CD4-positive, alpha-beta T cell treated with Interferon alpha-2 for 1 hour (primary cell): ENCODE data around the gene ARHGAP24.
A peak's percentile ranks its signal among the peaks of the same experiment; 100 is the strongest.

Experiments
- DNase-seq, 2 donors: peaks; one replicate each; pipeline ENCODE4 v3.0.0-alpha.2; 2020 to 2022

Gene ARHGAP24

GRCh38 chr4:85474818-85475630 is at the start of gene ARHGAP24:
ARHGAP24 (plus strand) TSS chr4:85475150.
- DNase-seq: peak; percentile 10 to 63

DNA sequence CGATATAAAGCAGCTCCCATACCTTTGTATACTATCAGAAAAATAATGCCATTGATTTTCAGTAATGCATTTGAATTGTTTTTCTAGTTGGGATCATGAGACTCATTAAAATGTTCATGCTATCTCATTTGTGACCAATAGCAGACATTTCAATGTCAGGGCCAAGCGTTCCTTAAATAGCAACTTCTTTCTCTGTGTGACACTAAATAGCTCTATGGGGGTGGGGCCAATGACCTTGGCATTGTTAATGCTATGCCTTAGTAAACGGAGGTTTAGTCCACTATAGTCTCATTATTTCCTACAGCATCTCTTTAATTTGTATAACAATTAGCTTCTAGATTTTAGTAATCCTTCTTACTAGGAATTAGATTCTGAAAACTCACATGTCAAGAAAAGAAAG is 48.6 kb upstream of the ARHGAP24 start:
- no peak for DNase-seq

DNA sequence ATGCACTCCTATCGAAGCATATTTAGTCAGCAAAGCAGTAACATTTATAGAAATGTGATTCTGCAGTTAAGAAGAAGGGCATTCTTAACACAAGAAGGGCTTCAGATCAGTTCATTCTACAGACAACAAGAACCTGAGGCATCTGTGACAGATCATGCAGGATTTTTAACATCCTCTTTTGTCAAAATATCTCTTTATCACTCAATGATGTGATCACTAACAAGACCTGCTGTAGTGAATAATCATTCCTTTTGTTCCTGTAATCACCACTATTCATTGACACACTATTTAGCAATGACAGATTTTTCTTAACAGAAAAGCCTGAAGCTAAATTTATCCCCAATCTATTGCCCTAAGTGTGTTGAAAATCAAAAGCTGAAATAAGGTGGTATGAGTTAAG is 47.8 kb upstream of the ARHGAP24 start:
- no peak for DNase-seq

GRCh38 chr4:85430226-85430625 is 44.7 kb upstream of the ARHGAP24 start:
- DNase-seq: no peak

GRCh38 chr4:85430697-85431096 is 44.3 kb upstream of the ARHGAP24 start:
- no peak for DNase-seq

DNA sequence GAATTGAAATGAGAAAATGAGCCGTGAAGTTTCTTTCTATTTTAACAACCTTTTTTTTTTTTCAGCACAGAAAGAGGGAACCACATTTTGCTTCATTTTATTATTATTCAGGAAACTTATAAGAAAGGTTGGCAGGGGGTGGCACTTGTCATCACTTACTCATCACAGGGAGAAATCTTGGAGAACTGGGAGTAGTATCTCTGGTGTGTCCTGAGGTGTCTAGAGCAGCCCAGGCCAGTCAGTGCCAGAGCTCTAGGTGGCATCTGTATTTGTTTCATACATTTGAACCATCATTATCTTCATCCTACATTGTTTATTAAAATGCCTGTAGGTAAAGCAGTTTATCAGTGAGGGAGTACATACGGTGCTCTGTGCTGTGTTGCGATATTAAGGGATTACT is 43.8 kb upstream of the ARHGAP24 start:
- DNase-seq: no peak

- no peak for DNase-seq
These were observed 43.0 kb upstream of the ARHGAP24 start for GRCh38 chr4:85431881-85432485.

DNA sequence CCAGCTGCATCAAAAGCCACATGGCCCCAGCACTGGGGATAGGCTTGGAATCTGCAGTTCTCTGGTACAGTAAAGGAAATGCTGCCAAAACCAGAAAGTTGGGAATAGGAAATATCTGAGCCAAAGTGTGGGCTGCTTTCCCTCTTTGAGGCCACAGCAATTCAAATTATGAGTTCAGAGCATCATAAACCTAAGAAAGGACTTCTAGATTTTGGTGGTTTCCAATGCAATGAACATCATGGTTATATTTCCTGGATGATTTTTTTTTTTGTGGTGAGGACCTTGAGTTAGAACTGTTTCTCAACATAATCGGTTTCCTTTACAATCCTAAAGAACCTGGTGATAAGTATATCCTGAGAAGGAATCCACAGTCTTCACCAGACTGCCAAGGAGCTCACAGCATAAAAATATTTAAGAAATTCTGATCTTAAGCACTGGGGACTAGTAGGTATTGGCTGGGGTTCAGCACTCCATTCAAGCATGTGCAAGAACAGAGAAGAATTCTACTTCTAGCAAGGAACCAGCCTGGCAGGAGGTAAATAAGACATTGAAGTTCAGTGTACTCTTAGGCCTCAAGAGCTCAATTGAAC is 29.8 kb upstream of the ARHGAP24 start:
- no peak for DNase-seq

GRCh38 chr4:85446141-85446861 is 28.6 kb upstream of the ARHGAP24 start:
- DNase-seq: no peak

GRCh38 chr4:85448906-85449890 is 25.8 kb upstream of the ARHGAP24 start:
- DNase-seq: no peak

DNA sequence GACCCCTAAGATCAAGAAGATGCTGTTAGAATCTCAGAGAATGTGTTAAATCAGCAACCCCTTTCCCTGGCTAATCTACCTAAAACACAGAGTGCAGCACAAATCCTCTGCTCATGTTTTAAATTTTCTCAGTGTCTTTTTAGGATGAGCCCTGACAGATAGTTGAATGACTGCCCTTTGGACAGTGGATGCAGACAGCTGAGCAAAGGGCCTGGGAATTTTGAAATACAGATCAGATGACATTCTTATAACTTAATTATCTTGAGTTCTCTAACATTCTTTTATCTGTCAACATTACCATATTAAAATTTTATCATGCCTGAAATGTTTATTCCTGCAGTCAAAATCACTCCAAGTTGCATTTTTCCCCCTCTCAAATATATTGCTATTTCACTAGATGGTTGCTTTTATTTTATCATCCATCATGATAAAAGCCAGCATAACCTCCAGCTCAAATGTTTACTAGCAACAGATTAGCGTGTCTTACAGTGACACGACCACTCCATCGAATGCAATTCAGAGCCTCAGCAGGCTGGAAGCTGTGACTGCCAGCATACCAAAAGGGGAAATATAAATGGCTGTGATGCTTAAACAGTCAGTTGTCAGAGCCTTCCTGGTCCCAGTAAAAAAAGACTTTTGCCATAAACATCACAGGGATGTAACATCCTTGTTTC is 22.8 kb upstream of the ARHGAP24 start:
- no peak for DNase-seq

- DNase-seq: no peak
These were observed 19.0 kb upstream of the ARHGAP24 start for GRCh38 chr4:85455942-85456341.

GRCh38 chr4:85457752-85458467 is 17.0 kb upstream of the ARHGAP24 start:
- DNase-seq: no peak

DNA sequence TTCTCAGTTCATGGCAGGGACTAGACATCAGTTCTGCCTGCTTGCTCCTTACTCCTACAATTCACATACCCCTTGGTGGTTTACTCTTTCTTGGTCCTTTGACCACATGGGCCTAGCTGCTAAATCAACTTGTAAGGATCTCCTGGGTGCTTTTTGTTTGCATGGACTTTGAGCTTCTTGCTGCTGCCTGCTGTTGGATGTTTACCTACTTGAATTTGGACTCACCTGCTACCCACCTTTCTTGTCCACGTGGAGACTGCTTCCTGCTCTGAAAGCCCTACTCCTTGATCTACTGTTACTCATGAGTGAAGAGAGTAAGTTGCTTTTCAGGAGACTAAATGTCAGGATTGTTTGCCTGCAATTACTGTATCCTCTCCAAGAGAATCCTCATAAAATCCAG is 15.2 kb upstream of the ARHGAP24 start:
- no peak for DNase-seq

- no peak for DNase-seq
These were observed 594 bp upstream of the ARHGAP24 start for GRCh38 chr4:85474356-85474755.

- DNase-seq: no peak
These were observed 782 bp downstream of the ARHGAP24 start for GRCh38 chr4:85475631-85476233.

- no peak for DNase-seq
These were observed 1.4 kb downstream of the ARHGAP24 start for GRCh38 chr4:85476381-85476780.

- DNase-seq: no peak
These were observed 2.6 kb downstream of the ARHGAP24 start for GRCh38 chr4:85477534-85477933.

DNA sequence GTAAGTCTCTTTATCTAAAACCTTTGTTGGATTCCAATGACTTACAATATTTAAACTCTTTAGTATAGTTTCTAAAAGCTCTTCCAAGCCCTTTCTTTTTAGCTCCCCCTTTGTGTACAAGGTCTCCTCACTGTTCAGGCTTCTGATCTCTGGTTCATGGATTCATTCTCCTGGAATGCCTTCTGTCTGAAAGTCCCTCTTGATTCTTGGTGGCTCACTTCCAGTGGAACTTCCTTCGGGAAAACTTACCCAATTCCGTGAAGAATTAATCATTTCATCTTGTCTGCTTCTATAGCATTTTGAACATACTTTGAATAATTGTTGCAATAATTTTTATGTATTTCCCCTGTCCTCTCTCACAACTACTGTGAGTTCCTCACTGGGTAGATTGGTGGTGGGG is 3.6 kb downstream of the ARHGAP24 start:
- no peak for DNase-seq

GRCh38 chr4:85482010-85482738 is 7.2 kb downstream of the ARHGAP24 start:
- DNase-seq: no peak
